ENCODE data around the gene C1orf185. TPM values are rescaled to one million over a fixed set of nuclear protein-coding genes. Genes with fewer than 3 reads are reported as not detected.

C1orf185 gene
- total and polyA plus RNA-seq, 3 donors from 2014 or later: 6.6 to 32.8 (median 8.2) TPM

DNA sequence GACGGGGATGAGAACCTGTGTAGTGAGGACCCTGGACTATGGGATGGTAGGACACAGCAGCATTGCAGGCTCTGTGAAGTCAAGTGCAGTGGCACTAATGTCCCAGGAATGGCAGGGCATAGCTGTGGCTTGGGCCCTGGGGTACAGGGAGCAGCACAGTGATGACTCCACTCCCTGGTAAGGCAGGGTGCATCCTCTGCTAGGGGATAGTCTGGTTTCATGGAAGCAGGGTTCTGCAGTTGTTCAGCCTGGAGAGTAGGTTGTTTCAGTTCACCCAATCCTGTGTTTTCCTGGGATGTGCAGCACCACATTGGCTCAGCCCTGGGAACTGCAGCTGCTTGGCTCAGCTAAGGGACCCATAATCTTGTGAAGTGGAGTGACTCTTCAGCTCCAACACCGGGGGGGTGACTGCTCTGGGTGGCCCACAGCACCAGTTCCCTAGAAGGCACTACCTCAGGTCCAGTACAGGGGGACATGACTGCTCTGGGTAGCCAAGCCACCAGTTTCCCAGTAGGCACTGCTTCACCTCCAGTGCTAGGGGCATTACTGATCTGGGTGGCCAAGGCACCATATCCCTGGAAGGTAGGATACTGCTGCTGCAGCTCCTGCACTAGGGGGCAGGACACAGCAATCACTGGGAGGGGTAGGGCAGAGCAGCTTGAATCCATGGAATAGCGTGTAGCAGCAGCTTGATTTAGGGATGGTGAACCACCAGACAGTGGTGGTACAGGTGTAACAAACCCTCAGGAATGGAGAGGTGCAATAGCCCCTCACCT, 15.3 kb upstream of the C1orf185 start:
- intact Hi-C loops (cut with DNase I; ENCODE audit: low total_unique reads): no loop called here
- TF ChIP-seq, protein P1, sequence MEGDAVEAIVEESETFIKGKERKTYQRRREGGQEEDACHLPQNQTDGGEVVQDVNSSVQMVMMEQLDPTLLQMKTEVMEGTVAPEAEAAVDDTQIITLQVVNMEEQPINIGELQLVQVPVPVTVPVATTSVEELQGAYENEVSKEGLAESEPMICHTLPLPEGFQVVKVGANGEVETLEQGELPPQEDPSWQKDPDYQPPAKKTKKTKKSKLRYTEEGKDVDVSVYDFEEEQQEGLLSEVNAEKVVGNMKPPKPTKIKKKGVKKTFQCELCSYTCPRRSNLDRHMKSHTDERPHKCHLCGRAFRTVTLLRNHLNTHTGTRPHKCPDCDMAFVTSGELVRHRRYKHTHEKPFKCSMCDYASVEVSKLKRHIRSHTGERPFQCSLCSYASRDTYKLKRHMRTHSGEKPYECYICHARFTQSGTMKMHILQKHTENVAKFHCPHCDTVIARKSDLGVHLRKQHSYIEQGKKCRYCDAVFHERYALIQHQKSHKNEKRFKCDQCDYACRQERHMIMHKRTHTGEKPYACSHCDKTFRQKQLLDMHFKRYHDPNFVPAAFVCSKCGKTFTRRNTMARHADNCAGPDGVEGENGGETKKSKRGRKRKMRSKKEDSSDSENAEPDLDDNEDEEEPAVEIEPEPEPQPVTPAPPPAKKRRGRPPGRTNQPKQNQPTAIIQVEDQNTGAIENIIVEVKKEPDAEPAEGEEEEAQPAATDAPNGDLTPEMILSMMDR (IDR thresholded peaks at IDR 0.05): no peak
- TF ChIP-seq POLR2A (IDR thresholded peaks at IDR 0.05): no peak
- 83 to 97% methylated on average over 1 to 3 of the region's 3 CpGs for WGBS, 2 donors

DNA sequence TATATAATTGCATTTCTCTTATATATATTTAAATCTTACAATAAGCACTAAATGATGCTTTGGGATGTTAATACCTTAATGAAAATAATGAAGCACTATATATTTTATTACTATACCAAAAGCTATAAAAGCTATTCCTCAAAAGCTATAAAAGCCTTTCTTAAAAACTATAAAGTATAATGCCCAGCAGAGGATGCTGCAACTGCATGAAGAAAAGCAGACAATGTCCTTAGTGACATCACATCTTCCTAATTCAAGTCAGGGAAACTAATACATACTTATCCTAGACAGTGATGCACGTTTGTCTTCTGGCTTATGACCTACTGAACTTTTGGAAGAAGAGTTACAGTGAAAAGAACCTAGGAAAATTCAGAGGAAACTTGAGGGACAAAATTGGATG, 13.6 kb upstream of the C1orf185 start:
- TF ChIP-seq, protein P1 (IDR thresholded peaks at IDR 0.05): no peak
- TF ChIP-seq POLR2A (IDR thresholded peaks at IDR 0.05): no peak
- intact Hi-C loops (cut with DNase I; ENCODE audit: low total_unique reads): no loop called here

More for the DNA sequence above, 15.3 kb upstream of the C1orf185 start:
- Histone ChIP-seq H3K4me3 (no peak overlapping the region), H3K27me3 (no peaks in the 10 kb centered on the region), H3K27ac (no peak overlapping the region), H3K4me1 (no peaks in the 10 kb centered on the region), H3K9me3 (no peaks in the 10 kb centered on the region), H3K36me3 (ENCODE audit: low read depth, missing control alignments) (no peaks in the 10 kb centered on the region)
- no peak for DNase-seq

DNA sequence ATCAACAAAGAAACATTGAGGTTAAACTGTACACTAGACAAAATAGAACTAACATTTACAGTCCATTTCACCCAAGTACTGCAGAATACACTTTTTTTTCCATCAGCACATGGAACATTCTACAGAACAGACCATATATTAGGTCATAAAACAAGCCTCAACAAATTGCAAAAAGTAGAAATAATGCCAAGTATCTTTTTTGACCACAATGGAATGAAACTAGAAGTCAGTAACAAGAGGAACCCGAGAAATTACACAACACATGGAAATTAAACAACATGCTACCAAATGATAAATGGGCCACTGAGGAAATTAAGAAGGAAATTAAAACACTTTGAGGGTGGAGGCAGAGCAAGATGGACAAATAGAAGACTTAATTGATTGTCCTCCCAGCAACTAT, 8.4 kb upstream of the C1orf185 start:
- Histone ChIP-seq H3K27me3 (no peaks in the 10 kb centered on the region), H3K36me3 (ENCODE audit: low read depth, missing control alignments) (no peaks in the 10 kb centered on the region), H3K4me1 (no peaks in the 10 kb centered on the region), H3K27ac (no peak overlapping the region), H3K4me3 (no peak overlapping the region), H3K9me3 (no peaks in the 10 kb centered on the region)
- intact Hi-C loops (cut with DNase I; ENCODE audit: low total_unique reads): no loop called here
- DNase-seq: no peak
- 71 to 79% methylated on average over 1 of the region's 1 CpG for WGBS, 2 donors
- TF ChIP-seq, protein P1 (IDR thresholded peaks at IDR 0.05): no peak
- no peak for TF ChIP-seq POLR2A (IDR thresholded peaks at IDR 0.05)

More for the DNA sequence above, 13.6 kb upstream of the C1orf185 start:
- Histone ChIP-seq H3K4me1 (no peaks in the 10 kb centered on the region), H3K27ac (no peak overlapping the region), H3K36me3 (ENCODE audit: low read depth, missing control alignments) (no peaks in the 10 kb centered on the region), H3K4me3 (no peak overlapping the region), H3K9me3 (no peaks in the 10 kb centered on the region), H3K27me3 (no peaks in the 10 kb centered on the region)
- 32 to 45% methylated on average over 1 of the region's 1 CpG for WGBS, 2 donors
- no peak for DNase-seq

DNA sequence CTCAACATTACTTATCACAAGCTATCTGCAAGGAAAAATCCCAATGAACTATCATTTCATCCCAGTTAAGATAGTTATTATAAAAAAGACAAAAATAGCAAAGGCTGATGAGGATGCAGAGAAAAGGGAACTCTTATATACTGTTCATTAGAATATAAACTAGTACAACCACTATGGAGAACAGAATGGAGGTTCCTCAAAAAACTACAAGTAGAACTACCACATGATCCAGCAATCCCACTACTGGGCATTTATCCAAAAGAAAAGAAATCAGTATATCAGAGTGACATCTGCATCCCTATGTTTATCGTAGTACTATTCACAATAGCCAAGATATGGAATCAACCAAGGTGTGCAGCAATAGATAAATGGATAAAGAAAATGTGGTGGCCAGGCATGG, 4.9 kb upstream of the C1orf185 start:
- TF ChIP-seq POLR2A (IDR thresholded peaks at IDR 0.05): no peak
- H3K9me3 ChIP-seq: no peaks in the 10 kb centered on the region
- 85 to 94% methylated on average over 1 of the region's 1 CpG for WGBS, 2 donors
- intact Hi-C loops (cut with DNase I; ENCODE audit: low total_unique reads): no loop called here
- no peaks in the 10 kb centered on the region for H3K4me1 ChIP-seq
- no peaks in the 10 kb centered on the region for H3K36me3 ChIP-seq (ENCODE audit: low read depth, missing control alignments)
- no peaks in the 10 kb centered on the region for H3K27me3 ChIP-seq
- no peak for DNase-seq
- no peak overlapping the region for H3K4me3 ChIP-seq
- H3K27ac ChIP-seq: no peak overlapping the region

DNA sequence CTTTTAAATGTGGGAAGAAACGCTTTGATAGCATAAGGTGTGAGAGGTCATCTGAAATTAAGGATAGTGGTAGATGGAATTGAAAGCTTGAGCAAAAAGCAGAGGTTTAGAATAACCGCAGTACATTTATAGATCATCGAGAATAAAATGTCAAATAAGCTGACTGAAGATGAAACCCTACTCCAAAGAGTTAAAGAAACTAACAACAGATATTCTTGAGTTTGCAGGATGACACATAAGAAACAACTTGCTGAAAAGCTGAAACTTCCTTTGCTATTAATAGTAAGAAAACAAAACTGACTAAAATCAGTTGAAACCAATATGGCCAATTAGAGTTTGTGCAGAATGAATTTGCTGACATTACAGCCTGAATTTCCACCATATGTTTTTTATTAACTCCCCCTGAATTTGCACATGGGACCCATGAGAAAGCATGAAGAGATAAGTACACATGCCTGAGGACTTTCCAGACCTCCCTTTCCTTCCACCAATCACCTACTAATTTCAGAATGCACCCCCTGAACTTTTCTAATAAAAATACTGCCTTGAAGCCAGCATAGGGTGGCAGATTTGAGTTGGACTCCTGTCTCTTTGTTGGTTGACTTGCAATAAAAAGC, 1.7 kb upstream of the C1orf185 start:
- 68 to 80% methylated on average over 3 of the region's 3 CpGs for WGBS, 2 donors
- TF ChIP-seq POLR2A (IDR thresholded peaks at IDR 0.05): no peak
- TF ChIP-seq, protein P1 (IDR thresholded peaks at IDR 0.05): no peak
- Histone ChIP-seq H3K4me3 (no peak overlapping the region), H3K9me3 (no peaks in the 10 kb centered on the region), H3K27me3 (no peaks in the 10 kb centered on the region), H3K36me3 (ENCODE audit: low read depth, missing control alignments) (no peaks in the 10 kb centered on the region), H3K4me1 (no peaks in the 10 kb centered on the region), H3K27ac (no peak overlapping the region)
- intact Hi-C loops (cut with DNase I; ENCODE audit: low total_unique reads): no loop called here
- DNase-seq: no peak
